ENCODE measurements around the gene CABLES2. TPM values are rescaled to one million over a fixed set of nuclear protein-coding genes. Genes with fewer than 3 reads are reported as not detected.

The CABLES2 gene
- total and polyA plus RNA-seq, 10 of the 15 experiments (the other 5 are each of a cell fraction or from before 2014, with no cell fraction given), result 2.2 to 14.9 (median 5.3) TPM

DNA sequence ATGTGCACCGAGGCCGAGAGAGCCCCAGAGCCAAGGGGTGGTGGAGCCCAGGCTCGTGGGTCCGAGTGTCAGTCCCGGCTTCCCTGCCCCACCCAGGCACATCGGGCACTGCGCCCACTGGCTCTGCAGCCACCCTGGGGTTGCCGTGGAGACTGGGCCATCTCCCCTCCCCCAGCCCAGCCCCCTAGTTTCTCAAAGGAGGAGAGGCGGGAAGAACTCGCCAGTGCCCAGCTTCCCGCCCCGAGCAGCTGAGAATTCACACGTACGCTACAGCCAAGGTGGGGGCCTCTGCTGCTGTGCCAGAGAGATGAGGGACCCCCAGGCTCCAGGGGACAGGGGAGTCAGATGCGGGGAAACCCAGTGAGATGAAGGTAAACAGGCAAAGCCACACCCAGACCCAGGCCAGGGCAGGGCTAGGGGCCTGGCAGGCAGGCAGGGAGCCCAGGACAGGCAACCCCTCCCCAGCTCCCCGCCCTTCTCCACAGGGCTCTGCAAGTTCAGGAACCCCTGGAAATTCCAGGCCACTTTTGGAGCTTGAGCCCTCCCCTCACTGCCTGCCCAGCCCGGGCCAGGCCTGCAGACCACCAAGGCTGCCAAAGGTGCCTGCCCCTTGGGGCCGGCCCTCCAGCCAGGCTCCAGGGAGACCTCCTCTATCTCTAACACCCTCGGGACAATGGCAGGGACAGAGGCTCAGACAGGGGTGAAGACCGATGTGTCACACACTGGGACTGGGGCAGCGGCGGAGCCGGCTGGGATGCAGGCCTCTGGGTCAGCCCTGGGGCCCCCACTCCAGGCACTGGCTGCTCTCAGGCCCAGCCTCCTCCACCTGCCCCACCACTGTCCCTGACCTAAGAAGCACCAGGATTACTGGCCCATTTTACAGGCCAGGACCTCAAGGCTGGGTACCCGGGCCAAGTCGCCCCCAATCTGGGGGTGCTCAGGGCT lies 46.0 kb downstream of the CABLES2 start:
- BruUV-seq (replicated peaks), result no TSS peak
- Histone ChIP-seq H2AFZ (ENCODE audit: control insufficient read depth, low read depth, low read length) (no peak overlapping the region), H3K27ac (ENCODE audit: control insufficient read depth, insufficient read depth) (no peak overlapping the region), H3K4me2 (ENCODE audit: control insufficient read depth, insufficient read depth) (no peak overlapping the region), H3K79me2 (ENCODE audit: control insufficient read depth, insufficient read depth, low read length) (no peaks in the 10 kb centered on the region), H3K27me3 (replicated peaks in 1 of 2; ENCODE audit: control insufficient read depth in 2 of 2, insufficient read depth in 2 of 2, low read length in 1 of 2) (no peaks in the 10 kb centered on the region), H3K4me3 (no peak overlapping the region), H3K9me3 (replicated peaks; ENCODE audit: control insufficient read depth, insufficient read depth, low read length) (no peaks in the 10 kb centered on the region), H3K9ac (ENCODE audit: control insufficient read depth, insufficient read depth, low read length) (no peak overlapping the region), H4K20me1 (ENCODE audit: control insufficient read depth, insufficient read depth) (no peaks in the 10 kb centered on the region), H3K36me3 (ENCODE audit: control insufficient read depth in 2 of 2, insufficient read depth in 2 of 2, low read length in 1 of 2) (no peaks in the 10 kb centered on the region), H3K4me1 (ENCODE audit: control insufficient read depth, insufficient read depth, low read length) (no peaks in the 10 kb centered on the region)
- intact Hi-C loops (cut with micrococcal nuclease; ENCODE audit: unreplicated experiment), result no loop called here
- in situ Hi-C loops (cut with MboI), result no loop called here
- FAIRE-seq, result no peak
- no peak for TF ChIP-seq TAF1 (IDR thresholded peaks at IDR 0.05; ENCODE audit: borderline replicate concordance, low read depth, low read length)
- no peak for TF ChIP-seq RFX5 (IDR thresholded peaks at IDR 0.05; ENCODE audit: low read depth, low read length)
- no peak for TF ChIP-seq RCOR1 (conservative IDR thresholded peaks at IDR 0.05; ENCODE audit: low read depth, low read length)
- TF ChIP-seq ATF3 (IDR thresholded peaks at IDR 0.05; ENCODE audit: borderline replicate concordance, extremely low read depth, low read depth, low read length), result no peak
- TF ChIP-seq NR2C1 (IDR thresholded peaks at IDR 0.05), result no peak
- TF ChIP-seq NFYA (IDR thresholded peaks at IDR 0.05; ENCODE audit: borderline replicate concordance, low read depth, low read length), result no peak
- TF ChIP-seq EGR1 (IDR thresholded peaks at IDR 0.05; ENCODE audit: borderline replicate concordance in 1 of 2, low read depth in 2 of 2, low read length in 2 of 2), result no peak
- TF ChIP-seq RB1 (IDR thresholded peaks at IDR 0.05; ENCODE audit: borderline replicate concordance), result no peak
- no peak for ATAC-seq
- ChIA-PET RAD21 (ENCODE audit: unreplicated experiment) (no interaction called here), CTCF (no interaction called here), POLR2A (no interaction called here), SMC1A (ENCODE audit: uncharacterized antibody, unreplicated experiment) (no interaction called here)
- no peak for DNase-seq (ENCODE audit: low read depth, low spot score)
- 72% methylated on average over 24 of the region's 25 CpGs for WGBS (ENCODE audit: insufficient coverage, insufficient replicate concordance, low lambda C conversion rate, missing lambda C conversion rate)
